B cell (primary cell): ENCODE results near the gene THNSL1.

ENCODE experiments used
- CTCF ChIP-seq: fragments of 200-600 bp; IDR thresholded peaks from one replicate; pipeline ENCODE4 v1.8.0; 2022; ENCODE audit warnings: antibody characterized with exemption, mild to moderate bottlenecking
- EZH2 ChIP-seq: IDR thresholded peaks from 2 replicates; pipeline ENCODE4 v1.6.1; 2012; ENCODE audit warnings: borderline replicate concordance, low read depth, mild to moderate bottlenecking, moderate library complexity, low read length; ENCODE audit not compliant: insufficient read depth, poor library complexity, severe bottlenecking

- TF ChIP-seq EZH2 = no peak
- TF ChIP-seq CTCF = no peak
Measured at GRCh38 chr10:25029519-25029918, 13.1 kb downstream of the THNSL1 start.
